Mucosa of gallbladder (tissue), 1 donor: Measurements from ENCODE around the gene LYPD6B. TPM values are rescaled to one million over a fixed set of nuclear protein-coding genes. Genes with fewer than 3 reads are reported as not detected.

Experiments
- total RNA-seq: library from RNA; stranded (reverse); gene quantifications from one replicate; pipeline ENCODE4 v1.2.1, GENCODE V29; 2021
- donor health status: DM: no; HTN: no; CAD: no.

Gene LYPD6B
- total RNA-seq, 1 donor from 2014 or later, result 98.5 TPM

Other genes with a start within 250 kb of the LYPD6B start
- gene KIF5C, start 163.5 kb upstream of the LYPD6B start, total RNA-seq, result 3.5 TPM